Calu3 (cell line): ENCODE measurements around the gene C11orf52. TPM values are rescaled to one million over a fixed set of nuclear protein-coding genes. Genes with fewer than 3 reads are reported as not detected.

Experiments used
- BruUV-seq: library from RNA; stranded (reverse); fragments of 400-500 nt; replicated peaks from 2 replicates; lab custom pipeline; 2021; lab: Mats Ljungman, UMichigan
- CTCF ChIA-PET: fragments of 300-600 bp; sonication (Branson Sonifier 250); formaldehyde crosslinking; loops from one replicate; lab custom pipeline; 2022; ENCODE audit warnings: antibody characterized with exemption; lab: Charles Lee
- DNase-seq: peaks from one replicate; pipeline ENCODE4 v3.0.0; 2022
- H3K27ac Mint-ChIP-seq: one replicate; pipeline ENCODE4 v1.8.0; 2022; ENCODE audit warnings: mixed read lengths; ENCODE audit not compliant: unreplicated experiment
- H3K27me3 Mint-ChIP-seq: one replicate; pipeline ENCODE4 v1.8.0; 2022; ENCODE audit warnings: mixed read lengths; ENCODE audit not compliant: unreplicated experiment
- H3K36me3 Mint-ChIP-seq: one replicate; pipeline ENCODE4 v1.8.0; 2022; ENCODE audit warnings: mild to moderate bottlenecking, moderate library complexity, mixed read lengths; ENCODE audit not compliant: insufficient read depth, unreplicated experiment
- H3K4me1 Mint-ChIP-seq: one replicate; pipeline ENCODE4 v1.8.0; 2022; ENCODE audit warnings: mild to moderate bottlenecking, low read depth, mixed read lengths; ENCODE audit not compliant: unreplicated experiment
- H3K4me3 Mint-ChIP-seq: one replicate; pipeline ENCODE4 v1.8.0; 2022; ENCODE audit warnings: mild to moderate bottlenecking, low read depth, moderate library complexity, mixed read lengths; ENCODE audit not compliant: unreplicated experiment
- H3K9me3 Mint-ChIP-seq: one replicate; pipeline ENCODE4 v1.8.0; 2022; ENCODE audit warnings: low read depth, mixed read lengths; ENCODE audit not compliant: unreplicated experiment
- CTCF ChIP-seq: fragments of 200-600 bp; IDR thresholded peaks from one replicate; pipeline ENCODE4 v1.8.0; 2022; ENCODE audit warnings: antibody characterized with exemption; ENCODE audit not compliant: unreplicated experiment
- intact Hi-C: fragments of 100-400 bp; cut with micrococcal nuclease; formaldehyde crosslinking; loops from one replicate; pipeline ENCODE4 v1.10.0; 2022; ENCODE audit not compliant: unreplicated experiment
- total RNA-seq: library from RNA; stranded (reverse); gene quantifications from 2 replicates; pipeline ENCODE4 v1.2.3, GENCODE V29; 2022

The C11orf52 gene
- total RNA-seq, 1 experiment from 2014 or later: 6.2 TPM

DNA sequence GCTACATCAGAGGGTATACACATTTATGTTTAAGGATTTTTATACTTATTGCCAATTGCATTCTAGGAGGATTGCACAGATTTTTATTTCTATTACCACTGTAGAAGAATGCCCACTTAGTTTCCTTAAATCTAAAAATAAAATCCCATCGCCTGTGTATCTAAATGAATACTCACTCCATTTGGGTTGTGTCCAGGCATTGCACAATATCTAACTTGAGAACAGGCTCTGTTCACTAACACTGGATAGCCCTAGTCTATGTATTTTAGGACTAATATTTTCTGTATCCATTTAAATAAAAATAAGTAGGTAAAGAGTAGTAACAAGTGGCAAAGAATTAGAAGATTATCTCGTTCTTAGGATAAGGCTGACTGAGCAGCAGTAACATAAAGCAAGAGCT lies 4.1 kb downstream of the C11orf52 start:
- Mint-ChIP-seq H3K4me3 (no peak overlapping the region), H3K27ac (peak overlapping the region; percentile 52), H3K36me3 (peaks cover 19% of the 10 kb centered on the region), H3K4me1 (peaks cover 23% of the 10 kb centered on the region), H3K27me3 (no peaks in the 10 kb centered on the region), H3K9me3 (no peaks in the 10 kb centered on the region)
- TF ChIP-seq CTCF: no peak
- intact Hi-C loops: no loop called here
- BruUV-seq: no TSS peak
- CTCF ChIA-PET: no interaction called here
- DNase-seq: no peak

DNA sequence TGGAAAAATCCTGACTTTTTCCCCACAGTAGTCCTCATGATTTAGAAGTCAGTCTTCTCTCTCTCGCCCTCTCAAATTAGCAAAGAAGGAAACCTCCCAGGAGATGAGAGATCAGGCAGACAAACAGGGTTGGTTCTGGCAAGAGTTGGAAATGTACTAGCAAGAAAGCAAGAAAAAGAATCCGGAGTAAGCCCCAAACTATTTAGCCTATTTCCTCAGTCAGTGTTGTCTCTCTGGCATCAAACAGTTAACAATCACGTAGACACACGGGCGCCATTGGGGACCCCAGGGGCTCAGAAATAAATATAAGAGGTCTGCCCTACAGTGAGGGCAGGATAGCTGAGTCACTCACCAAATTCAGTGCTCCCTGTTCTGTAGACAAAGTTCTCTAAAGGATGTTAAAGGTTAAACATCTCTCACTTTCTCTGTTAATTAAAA lies 4.7 kb downstream of the C11orf52 start:
- H3K27ac Mint-ChIP-seq: peak overlapping the region; percentile 52
- no peak for DNase-seq
- intact Hi-C loops: no loop called here
- H3K4me1 Mint-ChIP-seq: peaks cover 23% of the 10 kb centered on the region
- H3K9me3 Mint-ChIP-seq: no peaks in the 10 kb centered on the region
- no peak for TF ChIP-seq CTCF
- no TSS peak for BruUV-seq
- H3K36me3 Mint-ChIP-seq: peaks cover 19% of the 10 kb centered on the region
- no peaks in the 10 kb centered on the region for H3K27me3 Mint-ChIP-seq
- H3K4me3 Mint-ChIP-seq: no peak overlapping the region
- CTCF ChIA-PET: no interaction called here

GRCh38 chr11:111923951-111924350 lies 5.2 kb downstream of the C11orf52 start:
- intact Hi-C loops: no loop called here
- Mint-ChIP-seq H3K27me3 (no peaks in the 10 kb centered on the region), H3K36me3 (peaks cover 14% of the 10 kb centered on the region), H3K27ac (peak overlapping the region; percentile 52), H3K4me3 (no peak overlapping the region), H3K4me1 (peaks cover 23% of the 10 kb centered on the region), H3K9me3 (no peaks in the 10 kb centered on the region)
- CTCF ChIA-PET: no interaction called here
- TF ChIP-seq CTCF: no peak
- DNase-seq: no peak
- BruUV-seq: no TSS peak

GRCh38 chr11:111925953-111926352 lies 7.2 kb downstream of the C11orf52 start:
- H3K9me3 Mint-ChIP-seq: no peaks in the 10 kb centered on the region
- H3K27me3 Mint-ChIP-seq: no peaks in the 10 kb centered on the region
- BruUV-seq: no TSS peak
- no peak for TF ChIP-seq CTCF
- intact Hi-C loops: loop anchor here (2.0 kb wide), 1 partner anchor 57 kb away; no protein-coding TSS in a partner anchor
- no peak overlapping the region for H3K27ac Mint-ChIP-seq
- peaks cover 23% of the 10 kb centered on the region for H3K4me1 Mint-ChIP-seq
- no peak for DNase-seq
- peaks cover 12% of the 10 kb centered on the region for H3K36me3 Mint-ChIP-seq
- no peak overlapping the region for H3K4me3 Mint-ChIP-seq
- CTCF ChIA-PET: interaction anchor here (0.9 kb wide), 1 partner anchor 321 kb away, joined by 3 read pairs; no protein-coding TSS in a partner anchor
